Measurements from ENCODE around the gene PBXIP1.

DNA sequence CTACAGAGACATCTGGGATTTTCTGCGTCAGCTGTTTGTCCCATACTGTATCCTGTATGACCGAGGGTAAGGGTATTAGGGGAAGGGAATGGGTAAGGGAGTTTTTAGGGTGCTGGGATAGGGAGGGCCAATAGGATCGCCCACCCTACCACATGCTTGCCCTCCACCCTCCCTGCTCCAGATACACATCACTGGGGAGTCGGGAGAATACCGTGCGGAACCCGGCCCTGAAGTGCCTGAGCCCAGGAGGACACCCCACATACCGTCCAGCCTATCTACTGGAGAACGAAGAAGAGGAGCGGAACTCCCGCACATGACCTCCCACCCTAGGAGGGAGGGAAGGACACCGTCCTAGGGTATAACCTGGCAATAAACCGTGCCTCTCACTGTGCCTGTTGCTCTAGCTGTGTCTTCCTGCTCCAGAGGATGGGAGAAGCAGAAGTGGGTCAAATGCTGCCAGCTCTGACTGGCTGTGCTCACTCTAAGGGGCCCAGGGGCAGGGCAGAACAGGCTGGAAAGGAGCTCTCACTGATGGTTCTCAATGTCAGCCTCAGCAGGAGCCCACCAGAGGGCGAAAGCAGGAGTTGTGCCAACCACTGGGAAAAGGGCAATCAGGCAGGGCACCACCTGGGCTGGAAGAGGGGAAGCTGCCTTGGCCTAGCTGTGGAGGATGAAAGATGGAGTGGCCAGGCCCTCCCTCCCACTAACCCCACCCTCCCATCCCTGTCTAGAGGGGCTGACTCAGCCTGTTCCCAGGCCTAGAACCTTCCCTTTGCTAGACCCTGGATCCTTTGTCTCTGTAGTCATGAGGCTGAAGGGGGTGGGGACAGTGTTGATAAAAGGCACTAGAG is 37.0 kb upstream of the PBXIP1 start:
- TF ChIP-seq POLR2A (IDR thresholded peaks at IDR 0.05) (no peak), CTCF (IDR thresholded peaks at IDR 0.05) (no peak), POLR2AphosphoS5 (IDR thresholded peaks at IDR 0.05) (no peak)
